Subcutaneous adipose tissue (tissue), 4 donors: Measurements from ENCODE around the gene ZNF609. TPM values are rescaled to one million over a fixed set of nuclear protein-coding genes. Genes with fewer than 3 reads are reported as not detected.

Experiments used
- CTCF ChIP-seq: fragments of 450-650 bp; IDR thresholded peaks from one replicate; pipeline ENCODE4 v1.5.1; 2016; ENCODE audit warnings: low read depth, mild to moderate bottlenecking, control low read depth, antibody characterized with exemption, moderate library complexity
- total RNA-seq, 4 donors: library from RNA; depleted of rRNA; stranded (reverse); fragments of >200 nt; gene quantifications; one replicate each; pipeline ENCODE4 v1.1.0, GENCODE V29; 2016

Gene ZNF609
- total RNA-seq, 4 donors from 2014 or later, result 23.0 to 26.9 (median 24.1) TPM

- no peak for TF ChIP-seq CTCF
Measured at GRCh38 chr15:64443747-64444621, 16.4 kb upstream of the ZNF609 start.

DNA sequence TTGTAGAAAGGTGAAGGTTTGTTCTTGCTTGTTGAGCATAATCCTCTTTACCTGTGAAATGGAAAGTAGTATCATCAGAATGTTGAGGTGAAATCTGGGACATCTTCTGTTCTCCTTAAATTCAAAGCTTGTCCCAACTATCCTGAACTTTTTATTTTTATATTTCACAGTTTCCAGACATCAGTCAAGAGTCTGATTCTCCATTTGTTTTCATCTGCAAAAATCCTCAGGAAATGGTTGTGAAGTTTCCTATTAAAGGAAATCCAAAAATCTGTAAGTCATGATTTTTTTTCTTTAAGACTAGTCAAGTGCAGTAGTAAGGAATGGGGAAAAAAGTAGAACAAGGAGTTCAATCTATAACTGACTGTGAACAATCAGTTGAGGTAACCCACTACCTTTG, 15.5 kb upstream of the ZNF609 start:
- TF ChIP-seq CTCF, result no peak

DNA sequence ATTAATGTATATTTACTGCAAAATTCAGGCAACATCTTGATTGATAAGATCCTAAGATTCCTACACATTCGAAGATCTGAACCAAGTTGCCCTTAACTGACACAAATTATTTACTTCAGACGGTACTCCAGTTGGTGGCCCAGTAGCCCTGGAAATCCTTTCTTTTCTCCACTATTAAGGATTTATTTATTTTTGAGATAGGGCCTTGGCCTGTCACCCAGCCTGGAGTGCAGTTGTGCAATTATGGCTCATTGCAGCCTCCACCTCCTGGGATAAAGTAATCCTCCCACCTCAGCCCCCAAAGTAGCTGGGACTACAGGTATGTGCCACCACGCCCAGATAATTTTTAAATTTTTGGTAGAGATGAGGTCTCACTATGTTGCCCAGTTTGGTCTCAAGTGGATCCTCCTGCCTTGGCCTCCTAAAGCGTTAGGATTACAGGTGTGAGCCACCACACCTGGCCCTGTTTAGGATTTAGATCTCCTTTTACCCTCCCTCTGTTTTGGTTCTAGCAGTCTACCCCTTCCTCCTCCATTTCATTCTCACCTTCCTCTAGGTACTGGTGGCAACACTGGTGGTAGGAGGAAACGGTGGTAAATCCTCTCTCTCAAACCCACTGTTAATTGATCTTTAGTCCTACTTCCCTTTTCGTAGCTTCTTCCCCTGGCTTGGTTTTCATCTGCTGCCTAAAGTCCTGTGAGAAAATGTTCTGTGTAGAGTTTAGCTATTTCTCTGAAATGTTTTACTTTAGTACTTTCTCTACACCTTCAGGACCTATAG, 12.7 kb upstream of the ZNF609 start:
- no peak for TF ChIP-seq CTCF

GRCh38 chr15:64452988-64453688, 7.2 kb upstream of the ZNF609 start:
- no peak for TF ChIP-seq CTCF

DNA sequence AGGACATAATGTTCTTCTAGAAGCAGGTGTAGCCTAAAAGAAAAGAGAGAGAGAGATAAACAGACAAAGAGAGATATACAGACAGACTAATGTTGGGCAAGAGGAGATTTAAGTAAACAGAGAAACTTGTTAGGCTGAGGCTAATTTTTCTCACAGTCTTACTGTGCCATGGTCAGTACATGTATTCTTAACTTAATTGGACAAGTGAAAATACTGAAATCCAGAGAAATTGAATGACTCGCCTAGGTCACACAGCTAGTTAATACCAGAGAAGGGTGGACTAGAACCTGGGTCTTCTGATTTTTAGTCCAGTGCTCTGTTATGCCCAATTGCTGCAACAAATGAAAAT, 6.7 kb upstream of the ZNF609 start:
- no peak for TF ChIP-seq CTCF

GRCh38 chr15:64454282-64454681, 6.1 kb upstream of the ZNF609 start:
- TF ChIP-seq CTCF, result no peak

- TF ChIP-seq CTCF, result no peak
Measured at GRCh38 chr15:64455961-64456371, 4.4 kb upstream of the ZNF609 start.
